Type B pancreatic cell (in vitro differentiated cells): Measurements from ENCODE around the gene ATG4B. TPM values are rescaled to one million over a fixed set of nuclear protein-coding genes. Genes with fewer than 3 reads are reported as not detected.

ENCODE experiments used
- DNase-seq: peaks from one replicate; pipeline ENCODE4 v3.0.0; 2021; ENCODE audit warnings: mixed read lengths; ENCODE audit not compliant: unreplicated experiment; ENCODE audit errors: extremely low spot score
- H3K27ac Mint-ChIP-seq: 2 replicates; pipeline ENCODE4 v1.8.0; 2021; ENCODE audit warnings: mild to moderate bottlenecking, mixed read lengths
- H3K27me3 Mint-ChIP-seq: 2 replicates; pipeline ENCODE4 v1.8.0; 2021; ENCODE audit warnings: mixed read lengths
- H3K36me3 Mint-ChIP-seq: 2 replicates; pipeline ENCODE4 v1.8.0; 2021; ENCODE audit warnings: mixed read lengths
- H3K4me1 Mint-ChIP-seq: one replicate; pipeline ENCODE4 v1.8.0; 2021; ENCODE audit warnings: mixed read lengths; ENCODE audit not compliant: unreplicated experiment
- H3K4me3 Mint-ChIP-seq: 2 replicates; pipeline ENCODE4 v1.8.0; 2021; ENCODE audit warnings: mild to moderate bottlenecking, mixed read lengths
- H3K9me3 Mint-ChIP-seq: 2 replicates; pipeline ENCODE4 v1.8.0; 2021; ENCODE audit warnings: mixed read lengths
- total RNA-seq: library from RNA; stranded (reverse); gene quantifications from 2 replicates; pipeline ENCODE4 v1.2.1, GENCODE V29; 2021; ENCODE audit warnings: low replicate concordance
- TF ChIP-seq, protein P1 (sequence below): fragments of 200-600 bp; sonication (generic); conservative IDR thresholded peaks from 2 replicates; pipeline ENCODE4 v1.5.0; 2021; ENCODE audit warnings: antibody characterized with exemption, mild to moderate bottlenecking

The ATG4B gene
- total RNA-seq, 1 donor from 2014 or later = 112 TPM

DNA sequence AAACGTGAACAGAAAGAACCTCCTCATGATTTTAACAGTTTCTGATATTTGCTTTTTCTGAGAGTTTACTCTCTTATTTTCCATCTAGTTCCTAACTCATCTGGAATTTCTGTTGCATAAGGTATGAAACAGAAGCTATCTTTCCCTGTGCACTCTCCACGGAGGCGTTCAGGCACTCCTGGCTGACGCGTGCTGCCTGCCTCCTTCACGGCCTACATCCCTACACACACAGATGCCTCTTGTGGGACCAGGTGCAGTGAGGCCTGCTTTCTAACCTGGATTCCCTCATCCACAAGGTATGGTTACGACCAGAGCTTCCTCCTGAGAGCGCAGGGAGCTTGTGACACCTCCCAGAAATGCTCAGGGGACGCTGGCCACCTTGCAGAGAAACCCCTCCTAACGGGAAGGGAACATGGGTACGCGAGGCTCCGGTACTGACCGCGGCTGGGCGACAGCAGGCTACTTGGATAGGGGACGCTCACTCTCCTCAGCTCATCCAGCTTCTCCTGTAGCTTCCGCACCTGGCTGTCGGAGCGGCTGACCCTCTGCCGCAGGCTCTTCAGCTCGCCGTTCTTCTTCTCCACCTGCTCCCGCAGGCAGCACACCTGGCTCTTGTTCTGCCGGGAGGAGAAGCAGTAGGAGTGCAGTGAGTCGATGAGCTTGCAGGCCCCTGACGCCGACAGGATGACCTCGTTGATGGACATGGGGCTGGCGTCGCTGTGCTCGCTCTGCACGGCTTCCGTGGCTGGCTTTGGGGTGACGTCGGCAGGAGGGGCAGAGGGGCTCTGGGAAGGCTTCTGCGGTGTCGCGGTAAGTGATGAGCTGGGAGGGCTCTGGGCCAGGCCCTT is 4.8 kb upstream of the ATG4B start:
- DNase-seq = no peak
- no peak overlapping the region for H3K4me3 Mint-ChIP-seq
- peaks cover 8% of the 10 kb centered on the region for H3K4me1 Mint-ChIP-seq
- no peaks in the 10 kb centered on the region for H3K9me3 Mint-ChIP-seq
- TF ChIP-seq, protein P1, sequence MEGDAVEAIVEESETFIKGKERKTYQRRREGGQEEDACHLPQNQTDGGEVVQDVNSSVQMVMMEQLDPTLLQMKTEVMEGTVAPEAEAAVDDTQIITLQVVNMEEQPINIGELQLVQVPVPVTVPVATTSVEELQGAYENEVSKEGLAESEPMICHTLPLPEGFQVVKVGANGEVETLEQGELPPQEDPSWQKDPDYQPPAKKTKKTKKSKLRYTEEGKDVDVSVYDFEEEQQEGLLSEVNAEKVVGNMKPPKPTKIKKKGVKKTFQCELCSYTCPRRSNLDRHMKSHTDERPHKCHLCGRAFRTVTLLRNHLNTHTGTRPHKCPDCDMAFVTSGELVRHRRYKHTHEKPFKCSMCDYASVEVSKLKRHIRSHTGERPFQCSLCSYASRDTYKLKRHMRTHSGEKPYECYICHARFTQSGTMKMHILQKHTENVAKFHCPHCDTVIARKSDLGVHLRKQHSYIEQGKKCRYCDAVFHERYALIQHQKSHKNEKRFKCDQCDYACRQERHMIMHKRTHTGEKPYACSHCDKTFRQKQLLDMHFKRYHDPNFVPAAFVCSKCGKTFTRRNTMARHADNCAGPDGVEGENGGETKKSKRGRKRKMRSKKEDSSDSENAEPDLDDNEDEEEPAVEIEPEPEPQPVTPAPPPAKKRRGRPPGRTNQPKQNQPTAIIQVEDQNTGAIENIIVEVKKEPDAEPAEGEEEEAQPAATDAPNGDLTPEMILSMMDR = no peak
- H3K27me3 Mint-ChIP-seq = no peaks in the 10 kb centered on the region
- peaks cover 4% of the 10 kb centered on the region for H3K36me3 Mint-ChIP-seq
- no peak overlapping the region for H3K27ac Mint-ChIP-seq

DNA sequence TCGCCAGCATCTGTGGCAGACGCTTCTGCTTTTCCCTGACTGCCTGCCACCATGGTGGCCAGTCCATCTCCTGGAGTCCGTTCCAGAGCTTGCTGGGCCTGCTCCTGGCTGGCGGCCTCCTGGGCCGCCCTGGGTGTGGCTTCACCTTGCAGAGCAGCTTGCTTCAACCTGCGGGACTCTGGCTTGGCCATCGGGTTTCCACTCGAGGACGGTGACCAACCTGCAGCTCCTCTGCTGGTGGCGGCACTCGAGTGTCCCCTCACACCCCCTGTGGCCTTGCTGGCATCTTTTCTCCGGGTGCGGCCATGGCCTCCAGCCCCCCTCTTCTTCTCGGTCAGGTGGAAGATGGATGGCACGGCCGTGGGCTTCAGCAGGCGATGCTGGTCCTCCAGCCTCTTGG is 3.9 kb upstream of the ATG4B start:
- no peak overlapping the region for H3K27ac Mint-ChIP-seq
- H3K27me3 Mint-ChIP-seq = no peaks in the 10 kb centered on the region
- H3K9me3 Mint-ChIP-seq = no peaks in the 10 kb centered on the region
- no peak overlapping the region for H3K4me3 Mint-ChIP-seq
- TF ChIP-seq, protein P1 = no peak
- peaks cover 4% of the 10 kb centered on the region for H3K36me3 Mint-ChIP-seq
- DNase-seq = no peak
- peaks cover 15% of the 10 kb centered on the region for H3K4me1 Mint-ChIP-seq

- Mint-ChIP-seq H3K27me3 (no peaks in the 10 kb centered on the region), H3K4me3 (peak overlapping the region; percentile 90), H3K36me3 (peaks cover 17% of the 10 kb centered on the region)
These were observed 1.7 kb upstream of the ATG4B start for GRCh38 chr2:241635756-241636155.

GRCh38 chr2:241636182-241637017 is 1.1 kb upstream of the ATG4B start:
- TF ChIP-seq, protein P1 = no peak
- H3K36me3 Mint-ChIP-seq = peaks cover 17% of the 10 kb centered on the region
- peak overlapping the region; percentile 84 for H3K27ac Mint-ChIP-seq
- H3K4me1 Mint-ChIP-seq = peaks cover 35% of the 10 kb centered on the region
- DNase-seq = no peak
- H3K4me3 Mint-ChIP-seq = peak overlapping the region; percentile 90
- no peaks in the 10 kb centered on the region for H3K27me3 Mint-ChIP-seq
- H3K9me3 Mint-ChIP-seq = no peaks in the 10 kb centered on the region

More at GRCh38 chr2:241635756-241636155, 1.7 kb upstream of the ATG4B start:
- Mint-ChIP-seq H3K27ac (peak overlapping the region; percentile 84), H3K4me1 (peaks cover 30% of the 10 kb centered on the region), H3K9me3 (no peaks in the 10 kb centered on the region)
- DNase-seq = no peak
- TF ChIP-seq, protein P1 = no peak

- H3K36me3 Mint-ChIP-seq = peaks cover 13% of the 10 kb centered on the region
- peak overlapping the region; percentile 95 for H3K27ac Mint-ChIP-seq
- H3K27me3 Mint-ChIP-seq = no peaks in the 10 kb centered on the region
- H3K9me3 Mint-ChIP-seq = no peaks in the 10 kb centered on the region
- H3K4me3 Mint-ChIP-seq = peak overlapping the region; percentile 95
- H3K4me1 Mint-ChIP-seq = peaks cover 37% of the 10 kb centered on the region
- TF ChIP-seq, protein P1 = no peak
- DNase-seq = no peak
These were observed 535 bp downstream of the ATG4B start for GRCh38 chr2:241637795-241638660.
